Natural killer cell (primary cell): ENCODE data around the gene MYOCOS. TPM values are rescaled to one million over a fixed set of nuclear protein-coding genes. Genes with fewer than 3 reads are reported as not detected.

Source experiments
- ATAC-seq, 3 donors: fragments of 150-1000 bp in 2 of 3; fragments of 200-7000 bp in 1 of 3; cut with Tn5 transposase; 1 replicate in 1 of 3; 2 replicates in 2 of 3; pipeline ENCODE4 v1.10.0; 2021; ENCODE audit warnings: mild to moderate bottlenecking in 2 of 3, moderate library complexity in 2 of 3
- DNase-seq, 2 donors: peaks; one replicate each; pipeline versions ENCODE4 v3.0.0 to v3.0.0-alpha.2; 2013 to 2021; ENCODE audit warnings: mixed read lengths in 1 of 2
- H3K27ac ChIP-seq: one replicate; pipeline ENCODE4 v1.5.1; 2013; ENCODE audit warnings: mild to moderate bottlenecking, low read length
- H3K27me3 ChIP-seq: one replicate; pipeline ENCODE4 v1.6.1; 2013; ENCODE audit warnings: low read length; ENCODE audit not compliant: control insufficient read depth, insufficient read depth
- H3K36me3 ChIP-seq: one replicate; pipeline ENCODE4 v1.6.1; 2013; ENCODE audit warnings: low read length; ENCODE audit not compliant: control insufficient read depth, insufficient read depth
- H3K4me1 ChIP-seq: one replicate; pipeline ENCODE4 v1.6.1; 2013; ENCODE audit warnings: low read length; ENCODE audit not compliant: control insufficient read depth, insufficient read depth
- H3K4me3 ChIP-seq: one replicate; pipeline ENCODE4 v1.5.1; 2013; ENCODE audit warnings: low read length
- H3K9me3 ChIP-seq: one replicate; pipeline ENCODE4 v1.6.1; 2013; ENCODE audit warnings: low read length; ENCODE audit not compliant: control insufficient read depth, insufficient read depth
- H3K27ac Mint-ChIP-seq, 2 donors: one replicate each; pipeline ENCODE4 v1.8.0; 2022; ENCODE audit warnings: mild to moderate bottlenecking in 2 of 2, mixed read lengths in 2 of 2, moderate library complexity in 1 of 2
- H3K27me3 Mint-ChIP-seq, 2 donors: one replicate each; pipeline ENCODE4 v1.8.0; 2022; ENCODE audit warnings: low read depth in 2 of 2, mixed read lengths in 2 of 2
- H3K36me3 Mint-ChIP-seq: one replicate; pipeline ENCODE4 v1.8.0; 2022; ENCODE audit warnings: mixed read lengths
- H3K4me1 Mint-ChIP-seq, 2 donors: one replicate each; pipeline ENCODE4 v1.8.0; 2022; ENCODE audit warnings: mixed read lengths in 2 of 2
- H3K4me3 Mint-ChIP-seq: one replicate; pipeline ENCODE4 v1.8.0; 2022; ENCODE audit warnings: mild to moderate bottlenecking, moderate library complexity, mixed read lengths
- H3K9me3 Mint-ChIP-seq, 2 donors: one replicate each; pipeline ENCODE4 v1.8.0; 2022; ENCODE audit warnings: mixed read lengths in 2 of 2
- CTCF ChIP-seq: fragments of 200-600 bp; IDR thresholded peaks from one replicate; pipeline ENCODE4 v1.8.0; 2022; ENCODE audit warnings: antibody characterized with exemption
- WGBS: methylation state at CpG from one replicate; pipeline ENCODE4 v1.1.7; 2013; ENCODE audit warnings: missing lambda C conversion rate; ENCODE audit not compliant: insufficient coverage; 5-methylcytosine and 5-hydroxymethylcytosine counted together
- intact Hi-C: fragments of 100-400 bp; cut with micrococcal nuclease; formaldehyde crosslinking; loops from one replicate; pipeline ENCODE4 v1.14.2; 2022
- total RNA-seq, 4 donors: library from RNA; stranded (reverse); fragments of 120-200 nt in 1 of 4; gene quantifications; one replicate each; pipeline versions ENCODE4 v1.2.3 to v1.2.4, GENCODE V29; 2013 to 2022

The MYOCOS gene
- total RNA-seq, 3 donors from 2014 or later (not counting 1 experiment from before 2014, with no cell fraction given), result not detected

- no peak for ATAC-seq
- Mint-ChIP-seq H3K9me3 (no peaks in the 10 kb centered on the region), H3K36me3 (peaks cover 25% of the 10 kb centered on the region), H3K27me3 (no peaks in the 10 kb centered on the region), H3K4me3 (no peak overlapping the region), H3K27ac (peak overlapping the region; percentile 58 to 60), H3K4me1 (peaks cover 17 to 19% of the 10 kb centered on the region in 2 donors)
- H3K4me3 ChIP-seq, result no peak overlapping the region
- intact Hi-C loops, result no loop called here
- H3K27me3 ChIP-seq, result no peaks in the 10 kb centered on the region
- no peak for TF ChIP-seq CTCF
- DNase-seq, result no peak
- H3K36me3 ChIP-seq, result peaks cover 87% of the 10 kb centered on the region
- no peaks in the 10 kb centered on the region for H3K4me1 ChIP-seq
- H3K9me3 ChIP-seq, result no peaks in the 10 kb centered on the region
- 100% methylated on average over 1 of the region's 2 CpGs for WGBS
- H3K27ac ChIP-seq, result no peak overlapping the region
Observed at GRCh38 chr1:171582589-171582988, 39.5 kb upstream of the MYOCOS start.

DNA sequence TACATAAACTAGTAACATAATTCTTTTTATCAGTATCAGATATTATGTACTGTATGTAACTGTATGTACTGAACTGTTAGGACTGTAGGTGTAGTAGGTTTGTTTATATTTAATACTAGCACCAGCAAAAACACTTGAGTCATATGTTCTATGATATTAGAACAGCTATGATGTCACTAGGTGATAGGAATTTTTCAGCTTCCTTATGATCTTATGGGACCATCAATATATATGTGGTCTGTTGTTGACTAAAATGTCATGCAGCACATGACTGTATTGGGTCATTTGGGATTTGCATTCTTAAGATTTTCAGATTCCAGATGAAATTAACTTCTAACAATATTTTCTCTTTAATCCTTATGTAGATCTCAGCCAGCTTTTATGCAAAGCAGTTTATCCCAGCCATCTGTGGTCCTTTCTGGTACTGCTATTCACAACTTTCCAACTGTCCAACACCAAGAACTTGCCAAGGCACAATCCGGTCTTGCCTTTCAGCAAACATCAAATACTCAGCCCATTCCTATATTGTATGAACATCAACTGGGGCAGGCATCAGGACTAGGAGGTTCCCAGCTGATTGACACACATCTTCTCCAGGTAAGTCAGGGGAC lies 38.3 kb upstream of the MYOCOS start:
- intact Hi-C loops, result no loop called here
- Histone ChIP-seq H3K27me3 (no peaks in the 10 kb centered on the region), H3K9me3 (no peaks in the 10 kb centered on the region), H3K4me1 (no peaks in the 10 kb centered on the region), H3K27ac (no peak overlapping the region), H3K36me3 (peaks cover 87% of the 10 kb centered on the region), H3K4me3 (no peak overlapping the region)
- Mint-ChIP-seq H3K27me3 (no peaks in the 10 kb centered on the region), H3K4me1 (peaks cover 17 to 19% of the 10 kb centered on the region in 2 donors), H3K9me3 (no peaks in the 10 kb centered on the region), H3K4me3 (no peak overlapping the region), H3K27ac (peak overlapping the region; percentile 16 to 66), H3K36me3 (peaks cover 32% of the 10 kb centered on the region)
- WGBS, result 93% methylated on average over 1 of the region's 1 CpG
- no peak for DNase-seq
- no peak for TF ChIP-seq CTCF
- no peak for ATAC-seq

GRCh38 chr1:171585715-171586114 lies 36.3 kb upstream of the MYOCOS start:
- WGBS, result 100% methylated on average over 1 of the region's 9 CpGs
- H3K36me3 Mint-ChIP-seq, result peaks cover 35% of the 10 kb centered on the region
- no peak for TF ChIP-seq CTCF
- no peaks in the 10 kb centered on the region for H3K27me3 Mint-ChIP-seq
- H3K27ac Mint-ChIP-seq, result peak overlapping the region; percentile 24 to 42
- ATAC-seq (no peak), DNase-seq (no peak)
- Histone ChIP-seq H3K4me3 (no peak overlapping the region), H3K36me3 (peaks cover 87% of the 10 kb centered on the region), H3K27me3 (no peaks in the 10 kb centered on the region), H3K9me3 (no peaks in the 10 kb centered on the region), H3K27ac (no peak overlapping the region), H3K4me1 (no peaks in the 10 kb centered on the region)
- H3K9me3 Mint-ChIP-seq, result no peaks in the 10 kb centered on the region
- no peak overlapping the region for H3K4me3 Mint-ChIP-seq
- intact Hi-C loops, result no loop called here
- H3K4me1 Mint-ChIP-seq, result peaks cover 9 to 27% of the 10 kb centered on the region in 2 donors

- peaks cover 84% of the 10 kb centered on the region for H3K36me3 ChIP-seq
- no peak overlapping the region for H3K27ac Mint-ChIP-seq
- peaks cover 0 to 15% of the 10 kb centered on the region in 2 donors for H3K4me1 Mint-ChIP-seq
- ATAC-seq, result no peak
- H3K4me1 ChIP-seq, result no peaks in the 10 kb centered on the region
- TF ChIP-seq CTCF, result no peak
- WGBS, result no CpG with 5 or more reads among the region's 2 CpGs
- no peak overlapping the region for H3K27ac ChIP-seq
- no peaks in the 10 kb centered on the region for H3K9me3 ChIP-seq
- no peaks in the 10 kb centered on the region for H3K27me3 Mint-ChIP-seq
- H3K4me3 ChIP-seq, result no peak overlapping the region
- intact Hi-C loops, result no loop called here
- DNase-seq, result no peak
- no peaks in the 10 kb centered on the region for H3K27me3 ChIP-seq
- no peak overlapping the region for H3K4me3 Mint-ChIP-seq
- H3K36me3 Mint-ChIP-seq, result peaks cover 54% of the 10 kb centered on the region
- no peaks in the 10 kb centered on the region for H3K9me3 Mint-ChIP-seq
Observed at GRCh38 chr1:171588230-171588629, 33.8 kb upstream of the MYOCOS start.
